ENCODE data around the gene CCDC196. TPM values are rescaled to one million over a fixed set of nuclear protein-coding genes. Genes with fewer than 3 reads are reported as not detected.

The CCDC196 gene
- total RNA-seq, 2 experiments from 2014 or later, result not detected

- DNase-seq (peak in 13 of 14 experiments; percentile 13 to 71 (median 23)), ATAC-seq (ENCODE audit: poor library complexity) (no peak)
- H3K27me3 Mint-ChIP-seq, result no peaks in the 10 kb centered on the region
- H3K4me3 Mint-ChIP-seq, result peak overlapping the region; percentile 84
- Histone ChIP-seq H3K4me1 (ENCODE audit: insufficient read depth, low read length) (peaks cover 19% of the 10 kb centered on the region), H3K27me3 (ENCODE audit: control insufficient read depth in 1 of 2, insufficient read depth in 2 of 2, low read length in 2 of 2) (no peaks in the 10 kb centered on the region), H3K36me3 (ENCODE audit: insufficient read depth, low read length) (no peaks in the 10 kb centered on the region), H3K4me3 (ENCODE audit: low read length) (peak overlapping the region; percentile 90), H3K9me3 (ENCODE audit: control insufficient read depth in 1 of 2, insufficient read depth in 1 of 2, low read length in 2 of 2) (no peaks in the 10 kb centered on the region), H3K27ac (ENCODE audit: low read depth in 1 of 2, low read length in 2 of 2) (no peak overlapping the region)
- H3K9me3 Mint-ChIP-seq, result no peaks in the 10 kb centered on the region
- H3K4me1 Mint-ChIP-seq (ENCODE audit: low read depth), result peaks cover 47% of the 10 kb centered on the region
- H3K27ac Mint-ChIP-seq, result peak overlapping the region; percentile 4
- intact Hi-C loops (cut with DNase I, micrococcal nuclease), result loop anchor here in 1 of 2 experiments (5.0 to 10.0 kb wide), 6 partner anchors 733 to 1594 kb away; partner anchors contain the start of genes CHURC1, EIF2S1, FUT8 and MAX
- ChIA-PET POLR2A (interaction anchor here (1.4 kb wide), 1 partner anchor 851 kb away, joined by 9 read pairs; the partner anchor contains the start of genes ATP6V1D and EIF2S1), CTCF (interaction anchor here (0.5 kb wide), 1 partner anchor 600 kb away, joined by 3 read pairs; no protein-coding TSS in a partner anchor)
- peaks cover 14% of the 10 kb centered on the region for H3K36me3 Mint-ChIP-seq (ENCODE audit: low read depth)
- TF ChIP-seq, protein P1, sequence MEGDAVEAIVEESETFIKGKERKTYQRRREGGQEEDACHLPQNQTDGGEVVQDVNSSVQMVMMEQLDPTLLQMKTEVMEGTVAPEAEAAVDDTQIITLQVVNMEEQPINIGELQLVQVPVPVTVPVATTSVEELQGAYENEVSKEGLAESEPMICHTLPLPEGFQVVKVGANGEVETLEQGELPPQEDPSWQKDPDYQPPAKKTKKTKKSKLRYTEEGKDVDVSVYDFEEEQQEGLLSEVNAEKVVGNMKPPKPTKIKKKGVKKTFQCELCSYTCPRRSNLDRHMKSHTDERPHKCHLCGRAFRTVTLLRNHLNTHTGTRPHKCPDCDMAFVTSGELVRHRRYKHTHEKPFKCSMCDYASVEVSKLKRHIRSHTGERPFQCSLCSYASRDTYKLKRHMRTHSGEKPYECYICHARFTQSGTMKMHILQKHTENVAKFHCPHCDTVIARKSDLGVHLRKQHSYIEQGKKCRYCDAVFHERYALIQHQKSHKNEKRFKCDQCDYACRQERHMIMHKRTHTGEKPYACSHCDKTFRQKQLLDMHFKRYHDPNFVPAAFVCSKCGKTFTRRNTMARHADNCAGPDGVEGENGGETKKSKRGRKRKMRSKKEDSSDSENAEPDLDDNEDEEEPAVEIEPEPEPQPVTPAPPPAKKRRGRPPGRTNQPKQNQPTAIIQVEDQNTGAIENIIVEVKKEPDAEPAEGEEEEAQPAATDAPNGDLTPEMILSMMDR (IDR thresholded peaks at IDR 0.05), result no peak
Measured at GRCh38 chr14:66508846-66509621, 22.9 kb downstream of the CCDC196 start.

- Mint-ChIP-seq H3K36me3 (ENCODE audit: low read depth) (peaks cover 14% of the 10 kb centered on the region), H3K27me3 (no peaks in the 10 kb centered on the region), H3K4me1 (ENCODE audit: low read depth) (peaks cover 47% of the 10 kb centered on the region), H3K9me3 (no peaks in the 10 kb centered on the region), H3K4me3 (peak overlapping the region; percentile 84), H3K27ac (no peak overlapping the region)
- Histone ChIP-seq H3K36me3 (ENCODE audit: insufficient read depth, low read length) (no peaks in the 10 kb centered on the region), H3K27ac (ENCODE audit: low read depth in 1 of 2, low read length in 2 of 2) (no peak overlapping the region), H3K9me3 (ENCODE audit: control insufficient read depth in 1 of 2, insufficient read depth in 1 of 2, low read length in 2 of 2) (no peaks in the 10 kb centered on the region), H3K27me3 (ENCODE audit: control insufficient read depth in 1 of 2, insufficient read depth in 2 of 2, low read length in 2 of 2) (no peaks in the 10 kb centered on the region), H3K4me1 (ENCODE audit: insufficient read depth, low read length) (peaks cover 19% of the 10 kb centered on the region), H3K4me3 (ENCODE audit: low read length) (no peak overlapping the region)
- TF ChIP-seq, protein P1 (IDR thresholded peaks at IDR 0.05), result no peak
- ChIA-PET CTCF (interaction anchor here (0.5 kb wide), 1 partner anchor 599 kb away, joined by 3 read pairs; no protein-coding TSS in a partner anchor), POLR2A (interaction anchor here (1.1 kb wide), 1 partner anchor 13 kb away, joined by 3 read pairs; no protein-coding TSS in a partner anchor)
- ATAC-seq (ENCODE audit: poor library complexity) (no peak), DNase-seq (no peak)
- intact Hi-C loops (cut with DNase I, micrococcal nuclease), result loop anchor here in 1 of 2 experiments (5.0 to 10.0 kb wide), 6 partner anchors 732 to 1595 kb away; partner anchors contain the start of genes CHURC1, EIF2S1, FUT8 and MAX
Measured at GRCh38 chr14:66509874-66510273, 23.7 kb downstream of the CCDC196 start.

GRCh38 chr14:66511849-66512248, 25.7 kb downstream of the CCDC196 start:
- Mint-ChIP-seq H3K4me1 (ENCODE audit: low read depth) (peaks cover 45% of the 10 kb centered on the region), H3K27ac (peak overlapping the region; percentile 7), H3K27me3 (no peaks in the 10 kb centered on the region), H3K36me3 (ENCODE audit: low read depth) (peaks cover 14% of the 10 kb centered on the region), H3K9me3 (no peaks in the 10 kb centered on the region), H3K4me3 (peak overlapping the region; percentile 51)
- no peaks in the 10 kb centered on the region for H3K9me3 ChIP-seq (ENCODE audit: control insufficient read depth in 1 of 2, insufficient read depth in 1 of 2, low read length in 2 of 2)
- peaks cover 14% of the 10 kb centered on the region for H3K4me1 ChIP-seq (ENCODE audit: insufficient read depth, low read length)
- POLR2A ChIA-PET, result interaction anchor here (0.6 kb wide), 1 partner anchor 201 kb away, joined by 4 read pairs; no protein-coding TSS in a partner anchor
- intact Hi-C loops (cut with DNase I, micrococcal nuclease), result no loop called here
- H3K4me3 ChIP-seq (ENCODE audit: low read length), result no peak overlapping the region
- H3K27me3 ChIP-seq (ENCODE audit: control insufficient read depth in 1 of 2, insufficient read depth in 2 of 2, low read length in 2 of 2), result no peaks in the 10 kb centered on the region
- TF ChIP-seq, protein P1 (IDR thresholded peaks at IDR 0.05), result no peak
- CTCF ChIA-PET, result no interaction called here
- no peaks in the 10 kb centered on the region for H3K36me3 ChIP-seq (ENCODE audit: insufficient read depth, low read length)
- H3K27ac ChIP-seq (ENCODE audit: low read depth in 1 of 2, low read length in 2 of 2), result no peak overlapping the region
- ATAC-seq (ENCODE audit: poor library complexity), result no peak
- DNase-seq, result peak in 1 of 14 experiments; percentile 50

Measured in CD4-positive, alpha-beta T cell (primary cell).